ENCODE measurements around the gene SLC37A1. TPM values are rescaled to one million over a fixed set of nuclear protein-coding genes. Genes with fewer than 3 reads are reported as not detected.

Gene SLC37A1
- total RNA-seq, 1 donor from 2014 or later = 7.0 TPM

GRCh38 chr21:42630626-42631025 is 117.0 kb downstream of the SLC37A1 start:
- peak; percentile 55 for DNase-seq (ENCODE audit: low spot score)

Other genes starting within 250 kb of the SLC37A1 start
- gene TFF3, start 198.4 kb upstream of the SLC37A1 start, total RNA-seq = 5.5 TPM
- not detected for gene TFF2, start 162.9 kb upstream of the SLC37A1 start, total RNA-seq
- not detected for gene TFF1, start 147.3 kb upstream of the SLC37A1 start, total RNA-seq
- gene TMPRSS3, start 117.8 kb upstream of the SLC37A1 start, total RNA-seq = not detected
- 0.32 TPM for gene UBASH3A, start 110.0 kb upstream of the SLC37A1 start, total RNA-seq
- 0.22 TPM for gene RSPH1, start 17.6 kb upstream of the SLC37A1 start, total RNA-seq
- gene PDE9A, start 139.8 kb downstream of the SLC37A1 start, total RNA-seq = 7.9 TPM

Data from mesenteric fat pad (tissue), 1 donor.